H1 (cell line): ENCODE measurements around the gene TNFSF11. TPM values are rescaled to one million over a fixed set of nuclear protein-coding genes. Genes with fewer than 3 reads are reported as not detected.

ENCODE experiments used
- CTCF ChIA-PET: fragments of 300-600 bp; sonication (Branson Sonifier 250); formaldehyde crosslinking; loops from one replicate; lab custom pipeline; 2021; ENCODE audit not compliant: partially characterized antibody; lab: Charles Lee
- POLR2A ChIA-PET: fragments of 300-600 bp; sonication (Branson Sonifier 250); formaldehyde crosslinking; loops from one replicate; lab custom pipeline; 2021; ENCODE audit warnings: inconsistent platforms; ENCODE audit not compliant: partially characterized antibody; lab: Charles Lee
- DNase-seq, 2 experiments: peaks; one replicate each; pipeline versions ENCODE4 v3.0.0 to v3.0.0-alpha.2; 2010 to 2022; ENCODE audit warnings: low spot score in 2 of 2, low read depth in 1 of 2, mixed read lengths in 1 of 2
- FAIRE-seq: peaks from 2 replicates; lab custom pipeline; 2011; peaks lifted over from hg19 to GRCh38; lab: Jason Lieb, UNC
- H2AFZ ChIP-seq: 2 replicates; pipeline ENCODE4 v1.8.1; 2012; ENCODE audit warnings: low read length, inconsistent platforms
- H2AK5ac ChIP-seq: 2 replicates; pipeline ENCODE4 v1.6.1; 2013; ENCODE audit warnings: low read depth, low read length
- H2BK120ac ChIP-seq: replicated peaks from 2 replicates; pipeline ENCODE3; 2013; ENCODE audit warnings: low read depth, low read length, inconsistent platforms
- H2BK12ac ChIP-seq: 2 replicates; pipeline ENCODE4 v1.6.1; 2013; ENCODE audit warnings: low read depth, low read length
- H2BK15ac ChIP-seq: 2 replicates; pipeline ENCODE4 v1.6.1; 2013; ENCODE audit warnings: low read length
- H2BK20ac ChIP-seq: 2 replicates; pipeline ENCODE4 v1.6.1; 2013; ENCODE audit warnings: low read length
- H2BK5ac ChIP-seq: 2 replicates; pipeline ENCODE4 v1.6.1; 2013; ENCODE audit warnings: low read depth, low read length
- H3K14ac ChIP-seq: 2 replicates; pipeline ENCODE4 v1.6.1; 2013; ENCODE audit warnings: inconsistent platforms; ENCODE audit not compliant: insufficient read length
- H3K18ac ChIP-seq: 2 replicates; pipeline ENCODE4 v1.6.1; 2013; ENCODE audit warnings: low read length; ENCODE audit errors: extremely low read depth
- H3K23ac ChIP-seq: 2 replicates; pipeline ENCODE4 v1.6.1; 2013; ENCODE audit warnings: inconsistent platforms; ENCODE audit not compliant: insufficient read length
- H3K23me2 ChIP-seq: 2 replicates; pipeline ENCODE4 v1.6.1; 2013; ENCODE audit warnings: low read depth, low read length
- H3K27ac ChIP-seq: 2 replicates; pipeline ENCODE4 v1.6.1; 2011; ENCODE audit warnings: low read depth, low read length, inconsistent platforms
- H3K27me3 ChIP-seq, 4 experiments: replicated peaks in 1 of 4; 1 replicate in 1 of 4; 2 replicates in 3 of 4; pipeline versions ENCODE4 v1.6.1 to v1.8.1; 2011 to 2013; ENCODE audit warnings: low read length in 3 of 4, mild to moderate bottlenecking in 3 of 4, inconsistent platforms in 2 of 4, mixed read lengths in 2 of 4, moderate library complexity in 1 of 4; ENCODE audit not compliant: control insufficient read depth in 3 of 4, insufficient read depth in 3 of 4; ENCODE audit errors: extremely low read depth in 1 of 4
- H3K36me3 ChIP-seq, 4 experiments: 2 replicates each; pipeline versions ENCODE4 v1.6.1 to v1.8.1; 2011 to 2013; ENCODE audit warnings: mild to moderate bottlenecking in 4 of 4, low read length in 3 of 4, moderate library complexity in 2 of 4, control low read depth in 1 of 4, inconsistent platforms in 1 of 4; ENCODE audit not compliant: insufficient read depth in 4 of 4, control insufficient read depth in 2 of 4
- H3K4ac ChIP-seq: replicated peaks from 2 replicates; pipeline ENCODE3; 2013; ENCODE audit warnings: low read length, low read depth, mixed read lengths, inconsistent platforms; ENCODE audit not compliant: insufficient read length
- H3K4me1 ChIP-seq, 4 experiments: replicated peaks in 1 of 4; 1 replicate in 1 of 4; 2 replicates in 3 of 4; pipeline versions ENCODE4 v1.6.1 to v1.8.1; 2011 to 2013; ENCODE audit warnings: low read length in 3 of 4, inconsistent platforms in 2 of 4, mixed read lengths in 1 of 4; ENCODE audit not compliant: insufficient read depth in 4 of 4, control insufficient read depth in 3 of 4
- H3K4me2 ChIP-seq, 2 experiments: 2 replicates each; pipeline versions ENCODE4 v1.6.1 to v1.8.1; 2011 to 2013; ENCODE audit warnings: low read depth in 2 of 2, low read length in 2 of 2, control low read depth in 1 of 2, inconsistent platforms in 1 of 2, mild to moderate bottlenecking in 1 of 2; ENCODE audit not compliant: insufficient read depth in 1 of 2
- H3K4me3 ChIP-seq, 4 experiments: fragments of 200-600, 300-600 bp in 1 of 4; sonication (generic), shearing (Covaris generic), sonication (Bioruptor Twin) in 1 of 4; 2 replicates each; pipeline versions ENCODE4 v1.5.1 to v1.8.1; 2011 to 2016; ENCODE audit warnings: low read length in 4 of 4, low read depth in 3 of 4, control low read depth in 2 of 4, inconsistent platforms in 2 of 4, mild to moderate bottlenecking in 2 of 4, mixed read lengths in 1 of 4, moderate library complexity in 1 of 4; ENCODE audit not compliant: insufficient read depth in 2 of 4; ENCODE audit errors: extremely low read depth in 1 of 4
- H3K56ac ChIP-seq: replicated peaks from 2 replicates; pipeline ENCODE3; 2013; ENCODE audit warnings: low read depth, mild to moderate bottlenecking, mixed read lengths, low read length, inconsistent platforms; ENCODE audit not compliant: insufficient read length
- H3K79me1 ChIP-seq: 2 replicates; pipeline ENCODE4 v1.6.1; 2013; ENCODE audit warnings: low read depth, low read length, control low read depth
- H3K79me2 ChIP-seq, 2 experiments: 2 replicates each; pipeline versions ENCODE4 v1.6.1 to v1.8.1; 2012 to 2013; ENCODE audit warnings: low read length in 2 of 2, mild to moderate bottlenecking in 2 of 2, inconsistent platforms in 1 of 2; ENCODE audit not compliant: insufficient read depth in 2 of 2, control insufficient read depth in 1 of 2
- H3K9ac ChIP-seq, 4 experiments: replicated peaks in 1 of 4; 1 replicate in 1 of 4; 2 replicates in 3 of 4; pipeline versions ENCODE4 v1.6.1 to v1.8.1; 2011 to 2013; ENCODE audit warnings: low read depth in 3 of 4, low read length in 3 of 4, control low read depth in 2 of 4, mild to moderate bottlenecking in 2 of 4, moderate library complexity in 2 of 4, inconsistent platforms in 1 of 4; ENCODE audit errors: extremely low read depth in 1 of 4
- H3K9me3 ChIP-seq, 2 experiments: 2 replicates each; pipeline versions ENCODE4 v1.6.1 to v1.8.1; 2012 to 2013; ENCODE audit warnings: mild to moderate bottlenecking in 2 of 2, moderate library complexity in 2 of 2, control low read depth in 1 of 2, inconsistent platforms in 1 of 2, low read depth in 1 of 2, low read length in 1 of 2, mixed read lengths in 1 of 2; ENCODE audit not compliant: insufficient read depth in 2 of 2
- H4K20me1 ChIP-seq, 2 experiments: replicated peaks in 1 of 2; 2 replicates each; pipeline versions ENCODE3 to v1.8.1; 2011 to 2013; ENCODE audit warnings: inconsistent platforms in 2 of 2, low read length in 2 of 2, mild to moderate bottlenecking in 1 of 2; ENCODE audit not compliant: insufficient read depth in 2 of 2, control insufficient read depth in 1 of 2
- H4K5ac ChIP-seq: 2 replicates; pipeline ENCODE4 v1.6.1; 2013; ENCODE audit warnings: low read length, low read depth, mixed read lengths, inconsistent platforms; ENCODE audit not compliant: insufficient read length
- H4K8ac ChIP-seq: 2 replicates; pipeline ENCODE4 v1.8.0; 2013; ENCODE audit warnings: mild to moderate bottlenecking, moderate library complexity, low read length, inconsistent platforms; ENCODE audit not compliant: insufficient read depth; ENCODE audit errors: extremely low read depth
- H4K91ac ChIP-seq: replicated peaks from 2 replicates; pipeline ENCODE3; 2013; ENCODE audit warnings: low read length, mixed read lengths, inconsistent platforms; ENCODE audit not compliant: insufficient read length
- HDAC6 ChIP-seq: IDR thresholded peaks from one replicate; pipeline ENCODE4 v1.7.1; 2012; ENCODE audit warnings: low read depth, mild to moderate bottlenecking, inconsistent platforms, low read length, moderate library complexity
- SRF ChIP-seq: IDR thresholded peaks from 2 replicates; pipeline ENCODE4 v1.6.1; 2011; ENCODE audit warnings: mild to moderate bottlenecking, low read depth, low read length, moderate library complexity
- TEAD4 ChIP-seq: IDR thresholded peaks from 2 replicates; pipeline ENCODE4 v1.6.1; 2012; ENCODE audit warnings: low read depth, low read length, inconsistent platforms, mixed read lengths
- YY1 ChIP-seq: IDR thresholded peaks from 2 replicates; pipeline ENCODE4 v1.6.1; 2011; ENCODE audit warnings: low read depth, mild to moderate bottlenecking, low read length
- WGBS, 2 experiments: shearing (Covaris generic) in 1 of 2; methylation state at CpG; one replicate each; pipeline versions ENCODE4 v1.1.6 to v1.1.7; 2013 to 2015; ENCODE audit warnings: low lambda C conversion rate in 2 of 2, mixed read lengths in 2 of 2, inconsistent platforms in 1 of 2, low coverage in 1 of 2, missing lambda C conversion rate in 1 of 2; ENCODE audit not compliant: insufficient replicate concordance in 2 of 2, insufficient coverage in 1 of 2, insufficient read length in 1 of 2; ENCODE audit errors: extremely low coverage in 1 of 2, missing lambda C conversion rate in 1 of 2; 5-methylcytosine and 5-hydroxymethylcytosine counted together
- polyA plus RNA-seq, 7 experiments: library from polyadenylated mRNA; depleted of rRNA in 3 of 7; stranded (reverse) in 5 of 7; unstranded in 2 of 7; fragments of >200 nt in 5 of 7; fragments of 200-250 nt in 2 of 7; gene quantifications; 1 replicate in 5 of 7; 2 replicates in 1 of 7; 4 replicates in 1 of 7; pipeline versions ENCODE4 v1.2.1 to v1.2.3, GENCODE V29; 2011 to 2013; ENCODE audit warnings: missing spikeins in 2 of 7, mixed read lengths in 2 of 7
- total RNA-seq: library from RNA; stranded (reverse); fragmentation: NEBNext Ultra II Directional; extraction: Animal tissue kit (Norgen Biotek cat#: 25700); gene quantifications from 2 replicates; pipeline ENCODE4 v1.2.1, GENCODE V29; 2021

The TNFSF11 gene
- total and polyA plus RNA-seq, 2 of the 8 experiments (the other 6 are each of a cell fraction or from before 2014, with no cell fraction given): 9.3 to 12.0 TPM

DNA sequence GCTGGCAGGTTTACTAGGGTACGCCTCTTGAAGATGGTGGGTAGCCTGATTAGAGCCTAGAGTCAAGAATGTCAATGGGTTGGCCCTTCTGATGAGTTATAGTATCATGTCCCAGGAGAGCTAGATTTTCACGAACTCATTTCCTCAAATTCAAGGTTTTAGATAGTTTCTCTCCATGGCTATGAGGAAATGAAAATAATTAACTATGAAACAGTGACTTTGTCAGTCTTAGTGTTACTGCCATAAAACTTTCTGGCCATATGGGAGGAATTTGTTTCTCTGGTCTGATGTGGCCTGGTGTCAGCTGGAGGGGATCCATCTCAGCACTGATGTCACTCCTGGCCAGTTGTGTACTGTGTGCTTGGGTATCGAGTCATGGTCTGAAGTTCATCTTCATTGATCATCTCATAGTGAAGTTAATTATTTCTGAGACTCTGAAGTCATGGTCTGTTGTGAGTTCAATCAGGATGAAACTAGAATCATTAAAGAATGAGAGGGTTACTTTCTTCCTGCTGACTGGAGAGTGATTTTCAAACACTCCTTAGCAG, 49.4 kb upstream of the TNFSF11 start:
- H4K8ac ChIP-seq: no peak overlapping the region
- no peaks in the 10 kb centered on the region for H3K23me2 ChIP-seq
- no peak overlapping the region for H3K18ac ChIP-seq
- CTCF ChIA-PET: no interaction called here
- H3K9me3 ChIP-seq: no peaks in the 10 kb centered on the region
- no peaks in the 10 kb centered on the region for H3K4me1 ChIP-seq
- no peak overlapping the region for H2BK15ac ChIP-seq
- H4K91ac ChIP-seq: no peak overlapping the region
- H3K79me1 ChIP-seq: no peaks in the 10 kb centered on the region
- no peak overlapping the region for H3K4me2 ChIP-seq
- no peaks in the 10 kb centered on the region for H3K36me3 ChIP-seq
- no peak overlapping the region for H3K4me3 ChIP-seq
- TF ChIP-seq TEAD4 (no peak), YY1 (no peak), SRF (no peak), HDAC6 (no peak)
- TF ChIP-seq, all 59 proteins: peak for 0
- POLR2A ChIA-PET: no interaction called here
- no peak overlapping the region for H3K56ac ChIP-seq
- H2BK12ac ChIP-seq: no peak overlapping the region
- no peak overlapping the region for H2BK120ac ChIP-seq
- H3K9ac ChIP-seq: no peak overlapping the region; a peak in 1 of 7 replicates
- no peak overlapping the region for H3K27ac ChIP-seq
- H2BK20ac ChIP-seq: no peak overlapping the region
- H2BK5ac ChIP-seq: no peak overlapping the region
- peak overlapping the region; percentile 15; the same call in 1 of the 2 replicates for H2AFZ ChIP-seq
- no peaks in the 10 kb centered on the region for H3K79me2 ChIP-seq
- no peak for FAIRE-seq
- no peak for DNase-seq
- H3K23ac ChIP-seq: no peak overlapping the region
- 92% methylated on average over 3 of the region's 3 CpGs; no CpG with 5 or more reads in 1 of the 2 experiments for WGBS, 2 experiments
- H4K20me1 ChIP-seq: no peaks in the 10 kb centered on the region
- H3K14ac ChIP-seq: no peak overlapping the region
- H3K4ac ChIP-seq: no peak overlapping the region
- H4K5ac ChIP-seq: no peak overlapping the region
- H2AK5ac ChIP-seq: no peak overlapping the region
- no peaks in the 10 kb centered on the region for H3K27me3 ChIP-seq
